ENCODE data around the gene SDF2L1. TPM values are rescaled to one million over a fixed set of nuclear protein-coding genes. Genes with fewer than 3 reads are reported as not detected.

SDF2L1 gene
- total and polyA plus RNA-seq, 9 of the 15 experiments (the other 6 are each of a cell fraction or from before 2014, with no cell fraction given) = 15.1 to 989 (median 124) TPM

- ChIA-PET CTCF (ENCODE audit: low intra/inter-chr PET ratio) (no interaction called here), POLR2A (interaction anchor here (0.6 to 8.6 kb wide), 10 partner anchors 9 to 392 kb away, joined by 3 to 111 read pairs (median 8); partner anchors contain the start of genes PPIL2 and SDF2L1)
- Histone ChIP-seq H3K9me1 (ENCODE audit: control insufficient read depth, insufficient read depth, low read length) (peaks cover 7% of the 10 kb centered on the region), H3K27ac (ENCODE audit: extremely low read depth, low read depth, low read length) (no peak overlapping the region), H3K4me2 (ENCODE audit: insufficient read depth, low read length) (no peak overlapping the region), H3K79me2 (ENCODE audit: control insufficient read depth, insufficient read depth, low read length) (no peaks in the 10 kb centered on the region), H3K9me3 (replicated peaks; ENCODE audit: control insufficient read depth, insufficient read depth, low read depth, low read length) (no peaks in the 10 kb centered on the region), H3K9ac (ENCODE audit: insufficient read depth in 1 of 2, low read depth in 2 of 2, low read length in 2 of 2) (peak overlapping the region in 1 of 2 experiments; percentile 64; a peak in 2 of 4 replicates), H3K36me3 (ENCODE audit: control insufficient read depth, insufficient read depth, low read length) (peaks cover 85% of the 10 kb centered on the region), H2AFZ (ENCODE audit: low read depth, low read length) (no peak overlapping the region), H4K20me1 (replicated peaks; ENCODE audit: control insufficient read depth, insufficient read depth, low read length) (peaks cover 10% of the 10 kb centered on the region; the same call in 1 of the 2 replicates), H3K27me3 (ENCODE audit: control insufficient read depth in 2 of 2, insufficient read depth in 2 of 2, low read length in 2 of 2) (no peaks in the 10 kb centered on the region), H3K4me1 (replicated peaks in 1 of 2; ENCODE audit: control insufficient read depth in 2 of 2, insufficient read depth in 2 of 2, low read length in 2 of 2) (peaks cover 5 to 51% of the 10 kb centered on the region in 2 experiments; a peak in 3 of 5 replicates), H3K4me3 (no peak overlapping the region)
- WGBS (ENCODE audit: insufficient coverage, low coverage, missing lambda C conversion rate) = 89% methylated on average over 20 of the region's 20 CpGs
- intact Hi-C loops (cut with micrococcal nuclease) (no loop called here), in situ Hi-C loops (cut with MboI) (no loop called here)
- DNase-seq (ENCODE audit: extremely low read depth in 1 of 4, low spot score in 3 of 4) (peak in 1 of 4 experiments; percentile 62), ATAC-seq (peak; percentile 3), FAIRE-seq (no peak)
- no TSS peak for BruUV-seq (replicated peaks)
- TF ChIP-seq ZNF124 (CRISPR knock-in tag; IDR thresholded peaks at IDR 0.05) (peak; percentile 88), TFAP4 (CRISPR knock-in tag; IDR thresholded peaks at IDR 0.05; ENCODE audit: borderline replicate concordance) (peak; percentile 27; the same call in 1 of the 2 replicates), MYBL2 (IDR thresholded peaks at IDR 0.05; ENCODE audit: low read depth) (no peak), MYBL2 (CRISPR knock-in tag; IDR thresholded peaks at IDR 0.05; ENCODE audit: borderline replicate concordance) (0 out of 2 replicates have a peak, but pooled peaks have one; percentile 16), MCM7 (IDR thresholded peaks at IDR 0.05) (no peak), ZNF324 (CRISPR knock-in tag; IDR thresholded peaks at IDR 0.05) (no peak), NR3C1 (CRISPR knock-in tag; IDR thresholded peaks at IDR 0.05) (no peak; the same call in 1 of the 2 replicates), ZNF277 (CRISPR knock-in tag; IDR thresholded peaks at IDR 0.05; ENCODE audit: borderline replicate concordance) (peak; percentile 60; the same call in 1 of the 2 replicates), ETS1 (conservative IDR thresholded peaks at IDR 0.05; ENCODE audit: control insufficient read depth, low read depth, low read length) (0 out of 2 replicates have a peak, but pooled peaks have one; percentile 44), ZNF551 (CRISPR knock-in tag; IDR thresholded peaks at IDR 0.05) (no peak)
- TF ChIP-seq, protein P1, sequence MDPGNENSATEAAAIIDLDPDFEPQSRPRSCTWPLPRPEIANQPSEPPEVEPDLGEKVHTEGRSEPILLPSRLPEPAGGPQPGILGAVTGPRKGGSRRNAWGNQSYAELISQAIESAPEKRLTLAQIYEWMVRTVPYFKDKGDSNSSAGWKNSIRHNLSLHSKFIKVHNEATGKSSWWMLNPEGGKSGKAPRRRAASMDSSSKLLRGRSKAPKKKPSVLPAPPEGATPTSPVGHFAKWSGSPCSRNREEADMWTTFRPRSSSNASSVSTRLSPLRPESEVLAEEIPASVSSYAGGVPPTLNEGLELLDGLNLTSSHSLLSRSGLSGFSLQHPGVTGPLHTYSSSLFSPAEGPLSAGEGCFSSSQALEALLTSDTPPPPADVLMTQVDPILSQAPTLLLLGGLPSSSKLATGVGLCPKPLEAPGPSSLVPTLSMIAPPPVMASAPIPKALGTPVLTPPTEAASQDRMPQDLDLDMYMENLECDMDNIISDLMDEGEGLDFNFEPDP (CRISPR knock-in tag; IDR thresholded peaks at IDR 0.05) = 0 out of 2 replicates have a peak, but pooled peaks have one; percentile 3
- TF ChIP-seq, protein P2, sequence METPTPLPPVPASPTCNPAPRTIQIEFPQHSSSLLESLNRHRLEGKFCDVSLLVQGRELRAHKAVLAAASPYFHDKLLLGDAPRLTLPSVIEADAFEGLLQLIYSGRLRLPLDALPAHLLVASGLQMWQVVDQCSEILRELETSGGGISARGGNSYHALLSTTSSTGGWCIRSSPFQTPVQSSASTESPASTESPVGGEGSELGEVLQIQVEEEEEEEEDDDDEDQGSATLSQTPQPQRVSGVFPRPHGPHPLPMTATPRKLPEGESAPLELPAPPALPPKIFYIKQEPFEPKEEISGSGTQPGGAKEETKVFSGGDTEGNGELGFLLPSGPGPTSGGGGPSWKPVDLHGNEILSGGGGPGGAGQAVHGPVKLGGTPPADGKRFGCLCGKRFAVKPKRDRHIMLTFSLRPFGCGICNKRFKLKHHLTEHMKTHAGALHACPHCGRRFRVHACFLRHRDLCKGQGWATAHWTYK (CRISPR knock-in tag; IDR thresholded peaks at IDR 0.05) = 0 out of 2 replicates have a peak, but pooled peaks have one; percentile 37
Observed at GRCh38 chr22:21688706-21689381, 46.7 kb downstream of the SDF2L1 start.
